Effector memory CD4-positive, alpha-beta T cell (primary cell): ENCODE data around the gene THSD7A.

Experiments used
- DNase-seq, 3 donors: peaks; one replicate each; pipeline ENCODE4 v3.0.0-alpha.2; 2020
- H3K27ac ChIP-seq: 2 replicates; pipeline ENCODE4 v1.7.0; 2013; ENCODE audit warnings: mild to moderate bottlenecking, low read length, moderate library complexity; ENCODE audit not compliant: insufficient read depth, poor library complexity, severe bottlenecking
- H3K27me3 ChIP-seq: replicated peaks from 2 replicates; pipeline ENCODE4 v1.7.0; 2013; ENCODE audit warnings: mild to moderate bottlenecking, low read length; ENCODE audit not compliant: insufficient read depth, control insufficient read depth, poor library complexity, severe bottlenecking
- H3K36me3 ChIP-seq: 2 replicates; pipeline ENCODE4 v1.7.0; 2013; ENCODE audit warnings: mild to moderate bottlenecking, low read length, moderate library complexity; ENCODE audit not compliant: control insufficient read depth, insufficient read depth
- H3K4me1 ChIP-seq: 2 replicates; pipeline ENCODE4 v1.7.0; 2013; ENCODE audit warnings: low read length, mild to moderate bottlenecking; ENCODE audit not compliant: control insufficient read depth, insufficient read depth, poor library complexity, severe bottlenecking
- H3K4me3 ChIP-seq: 2 replicates; pipeline ENCODE4 v1.7.0; 2013; ENCODE audit warnings: low read length, low read depth, mild to moderate bottlenecking; ENCODE audit not compliant: insufficient read depth, poor library complexity, severe bottlenecking
- H3K9me3 ChIP-seq: 2 replicates; pipeline ENCODE4 v1.7.0; 2013; ENCODE audit warnings: mild to moderate bottlenecking, low read length, moderate library complexity; ENCODE audit not compliant: control insufficient read depth

THSD7A gene

GRCh38 chr7:11403781-11404180, 428.2 kb downstream of the THSD7A start:
- Histone ChIP-seq H3K27ac (no peak overlapping the region), H3K9me3 (no peaks in the 10 kb centered on the region), H3K36me3 (no peaks in the 10 kb centered on the region), H3K27me3 (no peaks in the 10 kb centered on the region), H3K4me1 (no peaks in the 10 kb centered on the region), H3K4me3 (no peak overlapping the region)
- DNase-seq: no peak

- H3K27me3 ChIP-seq: no peaks in the 10 kb centered on the region
- no peak for DNase-seq
- H3K27ac ChIP-seq: no peak overlapping the region
- H3K36me3 ChIP-seq: no peaks in the 10 kb centered on the region
- H3K4me3 ChIP-seq: no peak overlapping the region
- no peaks in the 10 kb centered on the region for H3K4me1 ChIP-seq
- H3K9me3 ChIP-seq: no peaks in the 10 kb centered on the region
Measured at GRCh38 chr7:11394438-11394837, 437.6 kb downstream of the THSD7A start.

GRCh38 chr7:11379641-11380040, 452.4 kb downstream of the THSD7A start:
- H3K4me3 ChIP-seq: no peak overlapping the region
- H3K27ac ChIP-seq: no peak overlapping the region
- DNase-seq: no peak
- H3K9me3 ChIP-seq: no peaks in the 10 kb centered on the region
- no peaks in the 10 kb centered on the region for H3K36me3 ChIP-seq
- no peaks in the 10 kb centered on the region for H3K4me1 ChIP-seq
- H3K27me3 ChIP-seq: no peaks in the 10 kb centered on the region

- H3K4me3 ChIP-seq: no peak overlapping the region
- H3K9me3 ChIP-seq: no peaks in the 10 kb centered on the region
- no peaks in the 10 kb centered on the region for H3K27me3 ChIP-seq
- no peaks in the 10 kb centered on the region for H3K36me3 ChIP-seq
- DNase-seq: no peak
- H3K27ac ChIP-seq: no peak overlapping the region
- no peaks in the 10 kb centered on the region for H3K4me1 ChIP-seq
Measured at GRCh38 chr7:11376529-11376928, 455.5 kb downstream of the THSD7A start.

- no peaks in the 10 kb centered on the region for H3K4me1 ChIP-seq
- no peaks in the 10 kb centered on the region for H3K36me3 ChIP-seq
- H3K9me3 ChIP-seq: no peaks in the 10 kb centered on the region
- H3K27ac ChIP-seq: no peak overlapping the region
- H3K4me3 ChIP-seq: no peak overlapping the region
- H3K27me3 ChIP-seq: no peaks in the 10 kb centered on the region
- DNase-seq: no peak
Measured at GRCh38 chr7:11374629-11375028, 457.4 kb downstream of the THSD7A start.

GRCh38 chr7:11373546-11374142, 458.4 kb downstream of the THSD7A start:
- Histone ChIP-seq H3K27ac (no peak overlapping the region), H3K4me3 (no peak overlapping the region), H3K36me3 (no peaks in the 10 kb centered on the region), H3K4me1 (no peaks in the 10 kb centered on the region), H3K9me3 (no peaks in the 10 kb centered on the region), H3K27me3 (no peaks in the 10 kb centered on the region)
- no peak for DNase-seq

- Histone ChIP-seq H3K9me3 (no peaks in the 10 kb centered on the region), H3K4me1 (no peaks in the 10 kb centered on the region), H3K27me3 (no peaks in the 10 kb centered on the region), H3K36me3 (no peaks in the 10 kb centered on the region), H3K4me3 (no peak overlapping the region), H3K27ac (no peak overlapping the region)
- no peak for DNase-seq
Measured at GRCh38 chr7:11369696-11370095, 462.3 kb downstream of the THSD7A start.

GRCh38 chr7:11366118-11366517, 465.9 kb downstream of the THSD7A start:
- no peaks in the 10 kb centered on the region for H3K36me3 ChIP-seq
- no peak overlapping the region for H3K4me3 ChIP-seq
- no peak for DNase-seq
- no peak overlapping the region for H3K27ac ChIP-seq
- H3K4me1 ChIP-seq: no peaks in the 10 kb centered on the region
- no peaks in the 10 kb centered on the region for H3K27me3 ChIP-seq
- H3K9me3 ChIP-seq: no peaks in the 10 kb centered on the region

- H3K27ac ChIP-seq: no peak overlapping the region
- H3K27me3 ChIP-seq: no peaks in the 10 kb centered on the region
- H3K36me3 ChIP-seq: no peaks in the 10 kb centered on the region
- H3K4me3 ChIP-seq: no peak overlapping the region
- no peaks in the 10 kb centered on the region for H3K9me3 ChIP-seq
- no peaks in the 10 kb centered on the region for H3K4me1 ChIP-seq
- DNase-seq: no peak
Measured at GRCh38 chr7:11358637-11359036, 473.4 kb downstream of the THSD7A start.

- DNase-seq: no peak
- H3K27me3 ChIP-seq: peaks cover 9% of the 10 kb centered on the region
Measured at GRCh38 chr7:11355399-11356005, 476.5 kb downstream of the THSD7A start.

More at GRCh38 chr7:11355399-11356005, 476.5 kb downstream of the THSD7A start:
- H3K36me3 ChIP-seq: no peaks in the 10 kb centered on the region
- no peak overlapping the region for H3K4me3 ChIP-seq
- H3K9me3 ChIP-seq: no peaks in the 10 kb centered on the region
- H3K4me1 ChIP-seq: no peaks in the 10 kb centered on the region
- H3K27ac ChIP-seq: no peak overlapping the region
